Panc1 (cell line): ENCODE results near the gene ITSN2. TPM values are rescaled to one million over a fixed set of nuclear protein-coding genes. Genes with fewer than 3 reads are reported as not detected.

ENCODE experiments used
- ATAC-seq: fragments of 200-7000 bp; cut with Tn5 transposase; 2 replicates; pipeline ENCODE4 v1.9.1; 2020; ENCODE audit warnings: mild to moderate bottlenecking, moderate library complexity
- BruUV-seq: library from RNA; stranded (reverse); fragments of 400-500 nt; replicated peaks from 2 replicates; lab custom pipeline; 2021; lab: Mats Ljungman, UMichigan
- CTCF ChIA-PET: fragments of 300-600 bp; sonication (Branson Sonifier 250); formaldehyde crosslinking; loops from one replicate; lab custom pipeline; 2022; ENCODE audit warnings: antibody characterized with exemption; lab: Charles Lee
- POLR2A ChIA-PET: fragments of 300-600 bp; sonication (Branson Sonifier 250); formaldehyde crosslinking; loops from one replicate; lab custom pipeline; 2022; ENCODE audit warnings: antibody characterized with exemption; lab: Charles Lee
- DNase-seq: peaks from one replicate; pipeline ENCODE4 v3.0.0-alpha.2; 2010; ENCODE audit warnings: low read depth, low spot score
- H3K27ac ChIP-seq: 2 replicates; pipeline ENCODE4 v1.5.1; 2011; ENCODE audit warnings: mild to moderate bottlenecking, low read length, inconsistent platforms
- H3K27me3 ChIP-seq: fragments of 200-500 bp; sonication (Bioruptor generic); 2 replicates; pipeline ENCODE4 v1.6.0; 2014; ENCODE audit warnings: low read length, inconsistent platforms; ENCODE audit not compliant: control insufficient read depth, insufficient read depth
- H3K36me3 ChIP-seq: fragments of 200-500 bp; sonication (Bioruptor generic); 2 replicates; pipeline ENCODE4 v1.5.1; 2014; ENCODE audit warnings: inconsistent platforms, mild to moderate bottlenecking, low read length, moderate library complexity; ENCODE audit not compliant: control insufficient read depth, insufficient read depth
- H3K4me1 ChIP-seq: 2 replicates; pipeline ENCODE4 v1.5.1; 2011; ENCODE audit warnings: inconsistent platforms, mild to moderate bottlenecking, low read length, moderate library complexity; ENCODE audit not compliant: control insufficient read depth, insufficient read depth
- H3K4me3 ChIP-seq, 2 experiments: 2 replicates each; pipeline ENCODE4 v1.5.1; 2011 to 2012; ENCODE audit warnings: low read depth in 2 of 2, low read length in 2 of 2, mild to moderate bottlenecking in 2 of 2, inconsistent platforms in 1 of 2, moderate library complexity in 1 of 2
- H3K9me3 ChIP-seq: fragments of 200-500 bp; sonication (Bioruptor generic); 2 replicates; pipeline ENCODE4 v1.5.1; 2014; ENCODE audit warnings: low read depth, mild to moderate bottlenecking, inconsistent platforms, low read length, moderate library complexity; ENCODE audit not compliant: control insufficient read depth, insufficient read depth
- POLR2AphosphoS5 ChIP-seq: IDR thresholded peaks from 2 replicates; pipeline ENCODE4 v1.6.1; 2012; ENCODE audit warnings: mild to moderate bottlenecking, low read depth, low read length, moderate library complexity
- SIN3A ChIP-seq: IDR thresholded peaks from 2 replicates; pipeline ENCODE4 v1.6.1; 2012; ENCODE audit warnings: low read depth, mild to moderate bottlenecking, low read length, moderate library complexity, borderline replicate concordance; ENCODE audit not compliant: insufficient read depth
- TCF7L2 ChIP-seq: IDR thresholded peaks from 2 replicates; pipeline ENCODE4 v1.6.1; 2011; ENCODE audit warnings: mild to moderate bottlenecking, low read depth, low read length, inconsistent platforms
- in situ Hi-C: cut with HindIII; loops from 2 replicates; pipeline ENCODE4 v1.10.0; 2016; ENCODE audit warnings: low sequenced_read_pairs, low pct_unique_long_range_greater_than_20kb
- intact Hi-C: fragments of 100-400 bp; cut with micrococcal nuclease; formaldehyde crosslinking; loops from one replicate; pipeline ENCODE4 v1.10.0; 2022; ENCODE audit not compliant: unreplicated experiment
- total RNA-seq: library from RNA; stranded (reverse); gene quantifications from one replicate; pipeline ENCODE4 v1.2.1, GENCODE V29; 2021; ENCODE audit not compliant: unreplicated experiment
- TF ChIP-seq, protein P1 (sequence below): fragments of 450-650 bp; IDR thresholded peaks from 2 replicates; pipeline ENCODE4 v1.5.1; 2017; ENCODE audit warnings: mild to moderate bottlenecking
- TF ChIP-seq, protein P2 (sequence below), 2 experiments: IDR thresholded peaks; 2 replicates each; pipeline ENCODE4 v1.6.1; 2011 to 2012; ENCODE audit warnings: low read depth in 2 of 2, control low read depth in 1 of 2, low read length in 1 of 2, mild to moderate bottlenecking in 1 of 2, moderate library complexity in 1 of 2; ENCODE audit not compliant: insufficient read depth in 1 of 2

ITSN2 gene
- total RNA-seq, 1 experiment from 2014 or later = 57.7 TPM

DNA sequence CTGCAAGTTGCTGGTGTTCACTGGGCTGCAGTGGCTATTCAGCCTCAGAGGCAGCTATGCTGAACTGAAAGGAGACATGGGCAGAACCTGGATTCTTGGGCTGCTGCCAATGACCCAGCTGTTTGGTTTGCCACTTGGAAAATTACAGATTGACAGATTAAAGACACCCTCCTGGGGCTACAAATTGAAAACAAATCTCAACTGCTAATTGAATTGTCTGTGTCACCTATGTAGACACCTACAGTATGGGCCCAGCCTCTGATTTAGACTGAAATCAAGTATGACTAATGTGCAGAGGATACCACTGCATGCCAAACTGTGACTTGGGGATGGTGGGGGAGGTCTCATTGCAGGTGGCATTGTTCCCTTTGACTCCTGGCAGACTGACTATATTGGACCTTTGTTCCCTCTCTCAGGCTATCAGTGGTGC lies 42.8 kb downstream of the ITSN2 start:
- Histone ChIP-seq H3K4me1 (no peaks in the 10 kb centered on the region), H3K9me3 (peaks cover 6% of the 10 kb centered on the region; the same call in 1 of the 2 replicates), H3K36me3 (no peaks in the 10 kb centered on the region; the same call in 1 of the 2 replicates), H3K27me3 (no peaks in the 10 kb centered on the region), H3K4me3 (no peak overlapping the region), H3K27ac (no peak overlapping the region)
- intact Hi-C loops = no loop called here
- ChIA-PET CTCF (no interaction called here), POLR2A (no interaction called here)
- TF ChIP-seq SIN3A = no peak
- TF ChIP-seq, protein P1, sequence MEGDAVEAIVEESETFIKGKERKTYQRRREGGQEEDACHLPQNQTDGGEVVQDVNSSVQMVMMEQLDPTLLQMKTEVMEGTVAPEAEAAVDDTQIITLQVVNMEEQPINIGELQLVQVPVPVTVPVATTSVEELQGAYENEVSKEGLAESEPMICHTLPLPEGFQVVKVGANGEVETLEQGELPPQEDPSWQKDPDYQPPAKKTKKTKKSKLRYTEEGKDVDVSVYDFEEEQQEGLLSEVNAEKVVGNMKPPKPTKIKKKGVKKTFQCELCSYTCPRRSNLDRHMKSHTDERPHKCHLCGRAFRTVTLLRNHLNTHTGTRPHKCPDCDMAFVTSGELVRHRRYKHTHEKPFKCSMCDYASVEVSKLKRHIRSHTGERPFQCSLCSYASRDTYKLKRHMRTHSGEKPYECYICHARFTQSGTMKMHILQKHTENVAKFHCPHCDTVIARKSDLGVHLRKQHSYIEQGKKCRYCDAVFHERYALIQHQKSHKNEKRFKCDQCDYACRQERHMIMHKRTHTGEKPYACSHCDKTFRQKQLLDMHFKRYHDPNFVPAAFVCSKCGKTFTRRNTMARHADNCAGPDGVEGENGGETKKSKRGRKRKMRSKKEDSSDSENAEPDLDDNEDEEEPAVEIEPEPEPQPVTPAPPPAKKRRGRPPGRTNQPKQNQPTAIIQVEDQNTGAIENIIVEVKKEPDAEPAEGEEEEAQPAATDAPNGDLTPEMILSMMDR = no peak
- TF ChIP-seq, protein P2, sequence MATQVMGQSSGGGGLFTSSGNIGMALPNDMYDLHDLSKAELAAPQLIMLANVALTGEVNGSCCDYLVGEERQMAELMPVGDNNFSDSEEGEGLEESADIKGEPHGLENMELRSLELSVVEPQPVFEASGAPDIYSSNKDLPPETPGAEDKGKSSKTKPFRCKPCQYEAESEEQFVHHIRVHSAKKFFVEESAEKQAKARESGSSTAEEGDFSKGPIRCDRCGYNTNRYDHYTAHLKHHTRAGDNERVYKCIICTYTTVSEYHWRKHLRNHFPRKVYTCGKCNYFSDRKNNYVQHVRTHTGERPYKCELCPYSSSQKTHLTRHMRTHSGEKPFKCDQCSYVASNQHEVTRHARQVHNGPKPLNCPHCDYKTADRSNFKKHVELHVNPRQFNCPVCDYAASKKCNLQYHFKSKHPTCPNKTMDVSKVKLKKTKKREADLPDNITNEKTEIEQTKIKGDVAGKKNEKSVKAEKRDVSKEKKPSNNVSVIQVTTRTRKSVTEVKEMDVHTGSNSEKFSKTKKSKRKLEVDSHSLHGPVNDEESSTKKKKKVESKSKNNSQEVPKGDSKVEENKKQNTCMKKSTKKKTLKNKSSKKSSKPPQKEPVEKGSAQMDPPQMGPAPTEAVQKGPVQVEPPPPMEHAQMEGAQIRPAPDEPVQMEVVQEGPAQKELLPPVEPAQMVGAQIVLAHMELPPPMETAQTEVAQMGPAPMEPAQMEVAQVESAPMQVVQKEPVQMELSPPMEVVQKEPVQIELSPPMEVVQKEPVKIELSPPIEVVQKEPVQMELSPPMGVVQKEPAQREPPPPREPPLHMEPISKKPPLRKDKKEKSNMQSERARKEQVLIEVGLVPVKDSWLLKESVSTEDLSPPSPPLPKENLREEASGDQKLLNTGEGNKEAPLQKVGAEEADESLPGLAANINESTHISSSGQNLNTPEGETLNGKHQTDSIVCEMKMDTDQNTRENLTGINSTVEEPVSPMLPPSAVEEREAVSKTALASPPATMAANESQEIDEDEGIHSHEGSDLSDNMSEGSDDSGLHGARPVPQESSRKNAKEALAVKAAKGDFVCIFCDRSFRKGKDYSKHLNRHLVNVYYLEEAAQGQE (IDR thresholded peaks at IDR 0.05; ENCODE audit: insufficient read depth in 1 of 2, low read depth in 2 of 2, low read length in 1 of 2) = no peak
- TF ChIP-seq TCF7L2 = no peak
- TF ChIP-seq POLR2AphosphoS5 = no peak
- DNase-seq (no peak), ATAC-seq (no peak)
- no TSS peak for BruUV-seq
- in situ Hi-C loops = no loop called here

DNA sequence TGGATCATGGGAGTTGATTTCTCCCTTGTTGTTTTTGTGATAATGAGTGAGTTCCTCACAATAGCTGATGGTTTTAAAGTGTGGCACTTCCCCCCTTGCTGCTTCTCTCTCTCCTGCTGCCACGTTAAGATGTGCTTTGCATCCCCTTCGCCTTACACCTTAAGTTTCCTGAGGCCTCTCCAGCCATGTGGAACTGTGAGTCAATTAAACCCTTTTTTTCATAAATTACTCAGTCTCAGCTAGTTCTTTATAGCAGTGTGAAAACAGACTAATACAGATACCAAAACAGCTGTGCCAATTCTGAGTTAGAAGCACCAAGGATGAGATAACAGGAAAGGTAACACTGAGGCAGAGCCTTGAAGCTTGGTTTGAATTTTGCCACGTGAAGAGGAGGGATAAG lies 44.7 kb downstream of the ITSN2 start:
- TF ChIP-seq TCF7L2 = no peak
- TF ChIP-seq, protein P1 = no peak
- no peak for TF ChIP-seq SIN3A
- TF ChIP-seq, protein P2 (IDR thresholded peaks at IDR 0.05; ENCODE audit: insufficient read depth in 1 of 2, low read depth in 2 of 2, low read length in 1 of 2) = no peak
- no peak for TF ChIP-seq POLR2AphosphoS5
- POLR2A ChIA-PET = interaction anchor here (0.6 kb wide), 1 partner anchor 17 kb away, joined by 4 read pairs; no protein-coding TSS in a partner anchor
- CTCF ChIA-PET = no interaction called here
- intact Hi-C loops (no loop called here), in situ Hi-C loops (no loop called here)
- Histone ChIP-seq H3K27ac (no peak overlapping the region), H3K4me3 (no peak overlapping the region), H3K27me3 (no peaks in the 10 kb centered on the region), H3K36me3 (no peaks in the 10 kb centered on the region; the same call in 1 of the 2 replicates), H3K9me3 (peaks cover 6% of the 10 kb centered on the region; the same call in 1 of the 2 replicates), H3K4me1 (no peaks in the 10 kb centered on the region)
- no TSS peak for BruUV-seq
- DNase-seq (no peak), ATAC-seq (no peak; the same call in 1 of the 2 replicates)
